Endothelial cell of umbilical vein (primary cell): ENCODE measurements around the gene XAGE3. TPM values are rescaled to one million over a fixed set of nuclear protein-coding genes. Genes with fewer than 3 reads are reported as not detected.
"Not testable (repeated sequence)": the region's sequence is repeated elsewhere in the genome, so short reads cannot be mapped to it uniquely, and the experiment has no call there.

Experiments used
- BruUV-seq: library from RNA; stranded (reverse); fragments of 400-500 nt; replicated peaks from 2 replicates; lab custom pipeline; 2021; lab: Mats Ljungman, UMichigan
- CTCF ChIA-PET: fragments of 300-600, 350-600 bp; sonication (Branson Sonifier 250); formaldehyde crosslinking; loops from one replicate; lab custom pipeline; 2021; ENCODE audit warnings: antibody characterized with exemption, inconsistent platforms; lab: Charles Lee
- POLR2A ChIA-PET: fragments of 300-600, 350-600 bp; sonication (Branson Sonifier 250); formaldehyde crosslinking; loops from one replicate; lab custom pipeline; 2021; ENCODE audit warnings: antibody characterized with exemption, inconsistent platforms; lab: Charles Lee
- DNase-seq: peaks from one replicate; pipeline ENCODE4 v3.0.0-alpha.2; 2011; ENCODE audit warnings: low read depth, low spot score
- FAIRE-seq: peaks from 2 replicates; lab custom pipeline; 2011; peaks lifted over from hg19 to GRCh38; lab: Jason Lieb, UNC
- H2AFZ ChIP-seq: 2 replicates; pipeline ENCODE4 v1.6.0; 2012; ENCODE audit warnings: low read depth, low read length, control low read depth, inconsistent platforms
- H3K27ac ChIP-seq: 2 replicates; pipeline ENCODE4 v1.5.1; 2011; ENCODE audit warnings: low read depth, mild to moderate bottlenecking, control low read depth, low read length, moderate library complexity; ENCODE audit not compliant: insufficient read depth
- H3K27me3 ChIP-seq, 2 experiments: 2 replicates each; pipeline versions ENCODE4 v1.6.0 to v1.6.1; 2011; ENCODE audit warnings: low read length in 2 of 2, mixed read lengths in 1 of 2; ENCODE audit not compliant: control insufficient read depth in 2 of 2, insufficient read depth in 2 of 2
- H3K36me3 ChIP-seq, 2 experiments: 2 replicates in 1 of 2; 3 replicates in 1 of 2; pipeline ENCODE4 v1.5.1; 2011; ENCODE audit warnings: low read length in 2 of 2, mild to moderate bottlenecking in 1 of 2, moderate library complexity in 1 of 2; ENCODE audit not compliant: control insufficient read depth in 2 of 2, insufficient read depth in 2 of 2; ENCODE audit errors: extremely low read depth in 1 of 2
- H3K4me1 ChIP-seq: 3 replicates; pipeline ENCODE4 v1.5.1; 2011; ENCODE audit warnings: mild to moderate bottlenecking, low read length; ENCODE audit not compliant: control insufficient read depth, insufficient read depth; ENCODE audit errors: extremely low read depth
- H3K4me2 ChIP-seq: 2 replicates; pipeline ENCODE4 v1.6.1; 2011; ENCODE audit warnings: low read length, control low read depth, mixed read lengths; ENCODE audit not compliant: insufficient read depth
- H3K4me3 ChIP-seq, 3 experiments: fragments of 200-600 bp in 1 of 3; sonication (generic), shearing (Covaris generic) in 1 of 3; replicated peaks in 1 of 3; 2 replicates each; pipeline ENCODE4 v1.5.1; 2011 to 2016; ENCODE audit warnings: control low read depth in 3 of 3, low read length in 3 of 3, mild to moderate bottlenecking in 2 of 3, inconsistent platforms in 1 of 3, low read depth in 1 of 3, moderate library complexity in 1 of 3; ENCODE audit not compliant: insufficient read depth in 1 of 3
- H3K79me2 ChIP-seq: 2 replicates; pipeline ENCODE4 v1.6.0; 2012; ENCODE audit warnings: low read length, inconsistent platforms; ENCODE audit not compliant: control insufficient read depth, insufficient read depth
- H3K9ac ChIP-seq: replicated peaks from 2 replicates; pipeline ENCODE3; 2011; ENCODE audit warnings: low read length, control low read depth; ENCODE audit not compliant: insufficient read depth; ENCODE audit errors: extremely low read depth
- H3K9me1 ChIP-seq: replicated peaks from 3 replicates; pipeline ENCODE4 v1.6.0; 2011; ENCODE audit warnings: mild to moderate bottlenecking, low read length; ENCODE audit not compliant: control insufficient read depth, insufficient read depth; ENCODE audit errors: extremely low read depth
- H3K9me3 ChIP-seq: replicated peaks from 2 replicates; pipeline ENCODE4 v1.5.1; 2012; ENCODE audit warnings: low read length, inconsistent platforms; ENCODE audit not compliant: control insufficient read depth, insufficient read depth
- H4K20me1 ChIP-seq: replicated peaks from 2 replicates; pipeline ENCODE3; 2011; ENCODE audit warnings: mild to moderate bottlenecking, low read length; ENCODE audit not compliant: control insufficient read depth, insufficient read depth; ENCODE audit errors: extremely low read depth
- CTCF ChIP-seq, 2 donors: IDR thresholded peaks; 1 replicate in 1 of 2; 2 replicates in 1 of 2; pipeline ENCODE4 v1.5.1; 2011; ENCODE audit warnings: low read length in 2 of 2, mild to moderate bottlenecking in 2 of 2, moderate library complexity in 2 of 2, control low read depth in 1 of 2, inconsistent platforms in 1 of 2, low read depth in 1 of 2; ENCODE audit not compliant: insufficient read depth in 1 of 2; ENCODE audit errors: extremely low read depth in 1 of 2
- EZH2 ChIP-seq: IDR thresholded peaks from 2 replicates; pipeline ENCODE4 v1.6.1; 2012; ENCODE audit warnings: borderline replicate concordance, low read depth, mild to moderate bottlenecking, moderate library complexity, low read length, inconsistent platforms; ENCODE audit not compliant: severe bottlenecking
- FOS ChIP-seq: IDR thresholded peaks from 2 replicates; pipeline ENCODE4 v1.6.1; 2011; ENCODE audit warnings: mild to moderate bottlenecking, low read length, moderate library complexity, borderline replicate concordance; ENCODE audit not compliant: insufficient read depth
- GATA2 ChIP-seq: IDR thresholded peaks from 2 replicates; pipeline ENCODE4 v1.7.0; 2011; ENCODE audit warnings: low read depth, mild to moderate bottlenecking, moderate library complexity, mixed read lengths, low read length; ENCODE audit not compliant: insufficient read length, insufficient read depth
- JUN ChIP-seq: IDR thresholded peaks from 2 replicates; pipeline ENCODE4 v1.6.1; 2011; ENCODE audit warnings: borderline replicate concordance, low read depth; ENCODE audit not compliant: insufficient read length, insufficient read depth
- MAX ChIP-seq: IDR thresholded peaks from 2 replicates; pipeline ENCODE4 v1.6.1; 2011; ENCODE audit not compliant: insufficient read depth, insufficient read length
- MYC ChIP-seq: IDR thresholded peaks from one replicate; pipeline ENCODE4 v1.6.1; 2011; ENCODE audit warnings: mild to moderate bottlenecking, low read depth, low read length
- POLR2A ChIP-seq: IDR thresholded peaks from 2 replicates; pipeline ENCODE4 v1.6.1; 2012; ENCODE audit warnings: low read depth, mild to moderate bottlenecking, control low read depth, low read length
- POLR2AphosphoS5 ChIP-seq: IDR thresholded peaks from 2 replicates; pipeline ENCODE4 v1.6.1; 2012; ENCODE audit warnings: low read depth, mild to moderate bottlenecking, control low read depth, low read length, moderate library complexity; ENCODE audit not compliant: insufficient read depth
- dilution Hi-C: fragments of 300-500 bp; cut with MboI; formaldehyde crosslinking; loops from one replicate; pipeline ENCODE4 v1.15.0; 2019; ENCODE audit warnings: low sequenced_read_pairs; ENCODE audit not compliant: extremely low pct_ligation_motif_present
- intact Hi-C: fragments of 100-400 bp; cut with micrococcal nuclease; formaldehyde crosslinking; loops from one replicate; pipeline ENCODE4 v1.10.0; 2022
- polyA plus RNA-seq, 4 experiments: library from polyadenylated mRNA; depleted of rRNA in 3 of 4; stranded (reverse) in 3 of 4; unstranded in 1 of 4; fragments of >200 nt; gene quantifications; 2 replicates each; pipeline versions ENCODE4 v1.2.1 to v1.2.3, GENCODE V29; 2011 to 2012; ENCODE audit warnings: missing spikeins in 1 of 4
- total RNA-seq: library from RNA; stranded (reverse); gene quantifications from 2 replicates; pipeline ENCODE4 v1.2.3, GENCODE V29; 2021

The XAGE3 gene
- total and polyA plus RNA-seq, 2 donors (not counting 3 experiments of a cell fraction or from before 2014, with no cell fraction given) = not detected

GRCh38 chrX:52852110-52852860, 15.6 kb downstream of the XAGE3 start:
- dilution Hi-C loops = no loop called here
- Histone ChIP-seq H2AFZ (no peak overlapping the region), H3K4me1 (no peaks in the 10 kb centered on the region), H3K36me3 (no peaks in the 10 kb centered on the region), H3K9me3 (no peaks in the 10 kb centered on the region), H3K79me2 (no peaks in the 10 kb centered on the region), H3K27ac (no peak overlapping the region), H3K27me3 (no peaks in the 10 kb centered on the region), H4K20me1 (no peaks in the 10 kb centered on the region), H3K4me3 (no peak overlapping the region), H3K9ac (no peak overlapping the region), H3K4me2 (no peak overlapping the region), H3K9me1 (no peaks in the 10 kb centered on the region)
- TF ChIP-seq MAX = no peak
- no peak for TF ChIP-seq EZH2
- TF ChIP-seq MYC = no peak
- TF ChIP-seq POLR2A = no peak
- no peak for TF ChIP-seq JUN
- no peak for TF ChIP-seq POLR2AphosphoS5
- no peak for TF ChIP-seq GATA2
- TF ChIP-seq FOS = no peak
- no peak for TF ChIP-seq CTCF (IDR thresholded peaks at IDR 0.05; ENCODE audit: extremely low read depth in 1 of 2, insufficient read depth in 1 of 2, low read depth in 1 of 2, low read length in 2 of 2)
- intact Hi-C loops = no loop called here
- FAIRE-seq (no peak), DNase-seq (no peak)
- POLR2A ChIA-PET = no interaction called here
- no TSS peak for BruUV-seq
- CTCF ChIA-PET = no interaction called here

GRCh38 chrX:52843619-52844018, 24.3 kb downstream of the XAGE3 start:
- H3K9me1 ChIP-seq, H3K4me1 ChIP-seq, intact Hi-C loops, H3K4me2 ChIP-seq, POLR2A ChIA-PET, H3K79me2 ChIP-seq, H3K4me3 ChIP-seq, H3K36me3 ChIP-seq, CTCF ChIA-PET, dilution Hi-C loops, H3K27me3 ChIP-seq, H3K9me3 ChIP-seq, H3K27ac ChIP-seq, H3K9ac ChIP-seq, BruUV-seq, H4K20me1 ChIP-seq, DNase-seq, H2AFZ ChIP-seq: not testable (repeated sequence)
- FAIRE-seq = peak; percentile 12
